Endometrial microvascular endothelial cells (primary cell): Measurements from ENCODE around the gene MT1M. TPM values are rescaled to one million over a fixed set of nuclear protein-coding genes. Genes with fewer than 3 reads are reported as not detected.
"Not testable (repeated sequence)": the region's sequence is repeated elsewhere in the genome, so short reads cannot be mapped to it uniquely, and the experiment has no call there.

ENCODE experiments used
- in situ Hi-C: cut with HindIII; loops from 2 replicates; pipeline ENCODE4 v1.10.0; 2017; ENCODE audit warnings: low sequenced_read_pairs, low pct_unique_long_range_greater_than_20kb; ENCODE audit errors: inconsistent ontology term
- total RNA-seq: library from RNA; depleted of rRNA; stranded (reverse); fragments of >200 nt; gene quantifications from one replicate; pipeline ENCODE4 v1.2.3, GENCODE V29; 2015; ENCODE audit errors: inconsistent ontology term

Gene MT1M
- 4.6 TPM for total RNA-seq

DNA sequence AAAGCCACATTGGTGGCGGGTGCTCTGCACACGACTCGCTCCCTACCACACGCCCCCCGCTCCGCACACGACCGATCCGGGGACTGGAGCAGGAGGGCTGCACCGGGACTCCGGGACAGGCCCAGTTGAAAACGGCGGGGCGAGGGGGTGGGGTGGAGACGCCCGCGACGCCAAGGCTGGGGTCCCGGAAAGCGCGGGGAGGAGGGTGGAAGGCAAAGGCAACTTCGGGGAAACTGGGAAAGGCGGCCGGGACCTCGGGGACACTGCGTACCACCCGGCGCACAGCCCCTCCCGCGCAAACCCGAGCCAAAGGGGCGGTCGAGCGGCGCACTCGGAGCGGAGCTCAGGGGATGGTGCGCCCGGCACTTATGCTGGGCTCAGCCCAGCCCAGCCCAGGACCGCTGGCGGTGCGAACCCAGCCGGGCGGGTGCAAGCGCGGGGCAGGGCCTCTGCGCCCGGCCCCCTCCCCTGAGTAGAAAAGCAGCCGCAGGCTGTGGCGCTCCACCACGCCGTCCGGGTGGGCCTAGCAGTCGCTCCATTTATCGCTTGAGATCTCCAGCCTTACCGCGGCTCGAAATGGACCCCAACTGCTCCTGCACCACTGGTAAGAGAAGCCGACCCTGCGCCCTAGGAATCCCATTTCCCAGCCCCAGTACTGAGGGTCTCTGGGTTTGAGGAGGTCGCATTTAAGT, at the start of gene MT1M:
MT1M (plus strand) TSS at position 504 of the 692 bp plus-strand sequence; CDS start at position 577, 73 bp downstream.
- in situ Hi-C loops = no loop called here

DNA sequence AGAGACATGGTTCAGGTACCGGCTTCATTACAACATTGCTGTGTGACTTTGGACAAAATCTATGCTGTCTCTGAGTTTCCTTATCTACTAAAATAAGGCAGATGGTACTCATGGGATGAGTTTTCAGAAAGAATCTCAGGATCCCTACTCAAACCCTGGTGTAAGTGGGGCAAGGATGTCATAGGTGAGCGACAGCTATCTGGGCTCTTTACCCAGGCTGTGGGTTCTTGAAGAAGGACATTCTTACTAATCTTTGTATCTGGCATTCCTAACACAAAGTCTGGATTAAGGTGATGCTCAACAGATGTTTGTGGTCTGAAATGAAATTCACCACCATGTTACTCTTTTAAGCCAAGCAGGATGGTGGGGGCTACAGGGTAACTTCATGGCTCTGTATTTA, 49.5 kb upstream of the MT1M start:
- in situ Hi-C loops = not testable (repeated sequence)

DNA sequence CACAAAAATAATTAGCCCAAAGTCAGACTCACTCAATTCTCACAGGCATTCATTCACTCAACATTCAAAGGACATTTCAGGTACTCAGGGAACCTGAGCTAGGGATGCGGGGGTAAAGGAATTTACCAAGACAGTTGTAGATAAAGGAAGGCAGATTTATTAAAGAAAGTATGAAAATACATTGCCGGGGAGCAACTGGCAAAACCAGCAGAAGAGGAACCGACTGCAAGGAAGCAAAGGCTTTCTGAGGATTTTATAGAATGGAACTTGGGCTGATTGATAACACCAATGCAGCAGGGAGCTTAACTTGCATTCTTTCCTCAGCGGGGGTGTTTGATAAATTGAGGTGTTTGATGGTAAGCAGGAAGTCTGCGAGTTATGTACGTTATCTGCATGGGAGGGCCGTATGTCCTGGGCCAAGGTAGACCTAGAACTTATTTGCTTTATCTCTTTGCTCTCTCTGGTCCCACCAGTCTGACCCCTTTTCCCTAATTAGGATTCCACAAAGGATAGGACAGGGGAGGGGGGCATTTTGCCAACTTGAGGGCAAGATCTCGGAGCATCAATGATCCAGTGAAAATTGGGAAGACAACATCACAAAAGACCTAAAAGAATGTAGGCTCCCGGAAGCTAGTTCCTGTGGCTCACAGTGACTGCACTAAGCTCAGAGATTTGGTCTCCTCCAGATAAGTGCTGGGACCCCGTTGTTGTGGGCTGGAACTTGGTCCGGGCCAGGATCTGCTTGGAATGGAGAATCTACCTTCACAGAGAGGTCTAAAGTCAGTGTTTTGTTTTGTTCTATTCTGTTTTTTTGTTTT, 48.9 kb upstream of the MT1M start:
- in situ Hi-C loops = no loop called here

DNA sequence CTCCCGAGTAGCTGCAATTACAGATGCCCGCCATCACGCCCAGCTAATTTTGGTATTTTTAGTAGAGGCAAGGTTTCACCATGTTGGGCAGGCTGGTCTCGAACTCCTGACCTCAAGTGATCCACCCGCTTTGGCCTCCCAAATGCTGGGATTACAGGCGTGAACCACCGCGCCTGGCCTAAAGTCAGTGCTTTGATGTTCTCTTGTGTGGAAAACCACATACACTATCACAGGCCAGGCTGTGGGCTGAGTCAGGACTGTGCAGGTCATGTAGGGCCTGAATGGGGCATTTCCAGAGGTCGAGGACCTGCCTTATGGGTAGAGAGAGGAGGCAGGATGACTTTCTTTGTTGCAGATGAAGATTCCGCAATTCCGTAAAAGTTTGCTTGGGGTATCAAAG, 48.2 kb upstream of the MT1M start:
- in situ Hi-C loops = no loop called here

DNA sequence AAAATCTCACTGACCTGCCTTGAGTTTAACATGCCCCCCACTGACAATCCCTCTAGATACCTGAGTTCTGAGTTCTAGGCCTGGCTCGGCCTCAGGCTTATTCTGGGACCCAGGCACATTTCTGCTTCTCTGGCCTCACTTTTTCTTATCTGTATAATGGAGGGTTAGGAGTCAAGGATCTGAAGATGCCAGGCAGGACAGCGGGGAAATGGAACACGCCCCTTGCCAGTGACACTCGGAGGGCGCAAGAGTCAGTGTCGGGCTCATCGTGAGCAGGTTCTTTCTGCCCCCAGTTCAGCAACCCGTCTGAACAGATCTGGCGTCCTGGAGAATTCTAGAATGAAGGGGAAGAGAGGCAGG, 43.7 kb upstream of the MT1M start:
- in situ Hi-C loops = no loop called here

DNA sequence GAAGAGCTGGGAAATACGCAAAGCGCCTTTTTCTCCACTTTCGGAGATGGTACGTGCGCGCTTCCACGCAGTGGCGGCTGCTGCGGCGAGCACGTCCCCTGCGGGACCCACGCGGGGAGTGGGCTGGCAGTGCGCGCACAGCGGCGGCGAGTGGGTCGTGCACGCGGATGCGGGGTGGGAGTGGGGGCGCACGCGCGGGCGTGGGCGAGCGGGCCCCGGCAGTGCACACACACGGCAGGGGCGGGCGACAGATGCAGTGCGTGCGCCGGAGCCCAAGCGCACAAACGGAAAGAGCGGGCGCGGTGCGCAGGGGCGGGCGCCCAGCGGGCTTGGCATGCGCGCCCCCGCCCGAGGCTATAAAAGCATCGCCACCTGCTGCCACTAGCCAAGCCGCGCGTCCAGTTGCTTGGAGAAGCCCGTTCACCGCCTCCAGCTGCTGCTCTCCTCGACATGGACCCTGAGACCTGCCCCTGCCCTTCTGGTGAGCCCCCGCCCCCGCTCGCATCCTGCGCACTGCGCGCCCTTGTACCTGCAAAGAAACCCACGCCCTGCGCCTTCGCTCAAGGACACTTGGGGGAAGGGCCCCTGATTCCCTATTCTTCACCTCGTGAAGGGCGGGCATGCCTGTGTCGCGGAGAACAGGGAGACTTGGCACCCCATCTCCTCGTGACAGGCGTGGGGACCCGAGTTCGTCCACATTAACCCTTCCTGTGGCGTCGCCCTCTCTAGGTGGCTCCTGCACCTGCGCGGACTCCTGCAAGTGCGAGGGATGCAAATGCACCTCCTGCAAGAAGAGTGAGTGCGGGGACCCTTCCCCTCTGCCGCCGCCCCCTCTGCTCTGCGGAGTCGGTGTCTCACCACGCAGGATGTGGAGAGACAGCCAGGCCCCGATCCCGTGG, 43.1 kb upstream of the MT1M start, which contains the start of gene MT3:
MT3 (plus strand) TSS at position 388 of the 899 bp plus-strand sequence; CDS start at position 451, 63 bp downstream.
- in situ Hi-C loops = no loop called here

DNA sequence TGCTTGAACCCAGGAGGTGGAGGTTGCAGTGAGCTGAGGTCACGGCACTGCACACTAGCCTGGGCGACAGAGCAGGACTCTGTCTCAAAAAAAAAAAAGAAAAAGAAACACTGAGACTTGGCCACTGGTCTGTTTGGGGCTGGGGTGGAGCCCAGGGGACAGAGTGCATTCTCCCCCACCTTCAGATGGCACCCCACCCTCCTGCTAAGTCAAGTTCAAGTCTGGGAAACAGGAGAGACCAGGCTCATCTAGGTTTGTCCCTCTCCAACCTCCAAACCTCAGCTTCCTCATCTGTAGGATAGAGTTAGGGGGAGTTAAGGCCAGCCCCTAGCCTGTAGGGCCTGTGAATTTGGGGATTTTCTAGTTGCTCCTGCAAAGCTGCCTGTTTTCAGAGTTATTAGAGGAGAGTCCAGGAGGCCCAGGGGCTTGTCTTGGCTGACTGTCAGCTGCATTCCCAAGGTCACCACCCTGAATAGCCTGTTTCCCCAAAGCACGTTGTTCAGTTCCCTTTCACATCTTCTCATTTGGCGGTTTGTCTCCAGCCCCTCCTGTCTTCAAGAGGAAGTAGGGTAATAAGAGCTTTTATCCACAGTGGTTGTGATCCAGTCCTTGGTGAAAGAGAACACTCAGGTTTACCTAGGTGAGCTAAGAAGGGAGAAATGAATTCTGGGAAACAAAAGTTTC, 40.9 kb upstream of the MT1M start:
- in situ Hi-C loops = no loop called here

DNA sequence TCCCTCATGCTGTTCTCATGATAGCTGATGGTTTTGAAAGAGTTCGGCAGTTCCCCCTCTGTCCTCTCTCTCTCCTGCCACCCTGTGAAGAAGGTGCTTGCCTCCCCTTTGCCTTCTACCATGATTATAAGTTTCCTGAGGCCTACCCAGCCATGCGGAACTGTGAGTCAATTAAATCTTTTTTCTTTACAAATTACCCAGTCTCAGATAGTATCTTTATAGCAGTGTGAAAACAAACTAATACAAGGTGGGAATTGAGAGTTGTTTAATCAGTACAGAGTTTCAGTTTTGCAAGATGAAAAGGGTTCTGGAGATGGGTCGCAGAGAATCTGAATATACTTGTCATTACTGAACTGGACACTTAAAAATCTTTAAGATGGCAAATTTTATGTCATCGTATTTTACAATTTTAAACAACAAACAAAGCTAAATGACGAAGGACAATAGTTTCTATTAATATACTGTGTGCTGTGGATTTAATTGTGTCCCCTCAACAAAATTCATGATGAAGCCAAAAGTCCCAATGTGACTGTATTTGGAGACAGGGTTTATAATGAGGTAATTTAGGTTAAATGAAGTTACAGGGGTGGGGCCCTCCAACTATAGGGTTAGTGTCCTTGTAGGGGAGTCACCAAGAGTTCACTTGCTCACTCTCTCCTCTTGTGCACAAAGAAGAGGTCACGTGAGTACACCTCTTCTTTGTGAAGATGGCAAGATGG, 38.7 kb upstream of the MT1M start:
- in situ Hi-C loops = no loop called here

DNA sequence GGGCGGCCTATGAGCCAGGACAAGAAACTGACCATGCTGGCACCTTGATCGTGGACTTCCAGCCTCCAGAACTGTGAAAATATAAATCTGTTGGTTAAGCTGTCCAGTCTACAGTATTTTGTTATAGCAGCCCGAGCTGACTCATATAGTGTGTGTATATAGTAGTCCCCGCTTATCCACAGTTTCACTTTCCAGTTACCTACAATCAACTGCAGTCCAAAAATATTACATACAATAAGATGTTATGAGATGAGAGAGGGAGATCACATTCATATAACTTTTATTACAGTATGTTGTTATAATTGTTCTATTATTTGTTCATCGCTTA, 38.2 kb upstream of the MT1M start:
- in situ Hi-C loops = no loop called here

DNA sequence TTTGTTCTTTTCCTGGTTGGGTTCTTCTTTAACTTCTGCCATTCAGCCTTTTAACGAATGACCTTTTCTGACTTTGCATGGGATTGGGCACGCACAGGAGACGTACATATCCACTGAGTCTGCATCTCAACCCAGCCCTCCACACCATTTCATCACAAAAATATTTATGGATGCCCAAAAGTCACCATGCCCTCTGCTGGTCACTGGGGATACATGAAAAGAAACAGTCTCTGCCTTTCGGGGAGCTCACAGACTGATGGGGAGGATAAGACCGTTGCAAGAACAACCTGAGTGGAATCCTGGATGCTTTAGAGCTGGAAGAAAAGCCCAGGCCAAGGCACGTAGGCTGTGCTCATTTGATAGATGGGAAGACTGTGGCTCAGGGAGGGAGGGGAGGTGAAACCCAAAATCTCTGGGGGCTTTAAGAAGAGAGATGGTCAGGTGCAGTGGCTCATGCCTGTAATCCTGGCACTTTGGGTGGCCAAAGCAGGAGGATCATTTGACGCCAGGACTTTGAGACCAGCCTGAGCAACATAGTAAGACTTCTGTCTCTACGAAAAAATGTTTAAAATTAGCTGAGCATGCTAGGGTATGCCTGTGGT, 32.0 kb upstream of the MT1M start:
- in situ Hi-C loops = no loop called here

DNA sequence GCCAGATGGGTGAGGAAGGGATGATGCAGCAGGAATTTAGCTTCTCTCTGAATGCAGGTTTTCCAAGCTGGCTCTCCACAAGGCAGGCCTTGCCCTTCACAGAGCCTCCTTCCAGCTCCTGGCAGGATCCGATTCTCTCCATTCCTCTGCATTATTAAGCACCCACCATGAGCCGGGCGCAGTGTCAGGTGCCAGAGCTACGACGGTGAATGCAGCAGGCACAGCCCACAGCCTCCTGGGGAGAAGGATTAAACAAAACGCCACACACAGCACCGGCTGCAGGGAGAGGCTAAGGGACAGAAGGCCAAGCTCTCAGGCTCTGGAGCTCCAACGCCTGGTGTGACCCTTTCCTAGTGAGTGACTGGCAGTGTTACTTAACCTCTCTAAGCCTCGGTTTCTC, 31.1 kb upstream of the MT1M start:
- in situ Hi-C loops = no loop called here

DNA sequence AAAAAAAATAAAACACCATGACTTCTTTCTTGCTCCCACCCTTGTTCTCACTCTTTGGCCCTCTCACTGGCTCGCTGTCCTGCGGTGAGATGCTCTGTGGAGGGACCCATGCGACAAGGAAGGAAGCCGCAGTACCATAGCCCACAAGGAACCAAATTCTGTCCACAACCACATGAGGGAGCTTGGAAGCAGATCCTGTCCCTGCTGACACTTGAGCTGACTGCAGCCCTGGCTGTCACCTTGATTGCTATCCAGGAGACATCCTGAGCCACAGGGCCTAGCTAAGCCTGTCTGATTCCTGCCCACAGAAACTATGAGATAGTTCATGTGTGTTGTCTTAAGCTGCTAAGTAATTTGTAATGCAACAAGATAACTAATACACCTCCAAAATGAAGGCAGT, 28.9 kb upstream of the MT1M start:
- in situ Hi-C loops = no loop called here

DNA sequence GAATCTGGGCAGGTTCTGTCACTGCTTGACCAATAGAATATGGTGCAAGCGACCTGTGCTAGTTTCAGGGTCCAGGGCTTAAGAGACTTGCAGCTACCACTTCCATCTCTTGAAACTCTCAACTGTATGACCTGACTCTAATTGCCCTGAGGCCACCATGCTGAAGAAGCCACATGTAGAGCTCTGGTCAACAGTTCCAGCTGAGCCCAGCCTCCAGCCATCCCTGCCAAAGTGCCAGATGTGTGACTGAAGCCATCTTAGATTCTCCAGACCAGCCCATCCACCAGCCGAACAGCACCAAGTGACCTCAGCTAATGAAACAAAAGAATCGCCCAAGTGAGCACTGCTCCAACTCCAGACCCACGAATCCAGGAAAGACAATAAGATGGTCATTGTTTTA, 27.5 kb upstream of the MT1M start:
- in situ Hi-C loops = no loop called here

DNA sequence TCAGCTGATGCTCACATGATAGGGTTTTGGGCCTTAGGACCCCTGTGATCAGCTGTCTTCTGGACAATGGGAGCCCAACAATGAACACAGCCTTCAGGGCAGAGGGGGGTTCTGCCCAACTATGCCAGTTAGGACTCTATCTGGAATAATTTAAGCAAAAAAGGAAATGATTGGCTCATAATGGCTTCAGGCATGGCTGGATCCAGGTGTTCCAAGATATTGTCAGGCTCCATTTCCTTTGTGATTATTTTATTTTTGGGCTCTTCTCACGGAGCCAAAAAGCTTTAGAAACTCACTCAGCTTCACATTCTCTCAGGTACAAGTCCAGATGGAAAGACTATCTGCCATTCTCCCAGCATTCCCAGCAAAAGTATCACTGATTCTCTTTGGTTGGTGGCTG, 27.0 kb upstream of the MT1M start:
- in situ Hi-C loops = no loop called here

DNA sequence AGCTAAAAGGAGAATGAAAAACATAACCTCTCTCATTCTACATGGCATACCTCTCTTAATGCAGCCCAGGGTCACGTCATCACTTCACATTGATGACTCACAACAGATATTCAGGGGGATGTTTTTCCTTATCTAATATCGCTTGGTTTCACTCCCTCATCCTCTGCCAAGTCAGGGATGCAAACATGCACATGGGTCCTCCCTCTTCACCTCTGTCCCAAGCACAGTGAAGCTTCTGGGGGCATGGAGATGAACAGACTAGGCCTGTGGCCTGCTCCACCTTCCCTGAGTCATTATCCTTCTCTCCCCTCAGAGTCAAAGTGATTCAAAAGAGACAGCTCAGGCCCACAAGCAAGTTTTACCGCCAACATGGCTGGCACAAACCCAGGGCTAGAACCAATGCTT, 26.4 kb upstream of the MT1M start:
- in situ Hi-C loops = no loop called here

DNA sequence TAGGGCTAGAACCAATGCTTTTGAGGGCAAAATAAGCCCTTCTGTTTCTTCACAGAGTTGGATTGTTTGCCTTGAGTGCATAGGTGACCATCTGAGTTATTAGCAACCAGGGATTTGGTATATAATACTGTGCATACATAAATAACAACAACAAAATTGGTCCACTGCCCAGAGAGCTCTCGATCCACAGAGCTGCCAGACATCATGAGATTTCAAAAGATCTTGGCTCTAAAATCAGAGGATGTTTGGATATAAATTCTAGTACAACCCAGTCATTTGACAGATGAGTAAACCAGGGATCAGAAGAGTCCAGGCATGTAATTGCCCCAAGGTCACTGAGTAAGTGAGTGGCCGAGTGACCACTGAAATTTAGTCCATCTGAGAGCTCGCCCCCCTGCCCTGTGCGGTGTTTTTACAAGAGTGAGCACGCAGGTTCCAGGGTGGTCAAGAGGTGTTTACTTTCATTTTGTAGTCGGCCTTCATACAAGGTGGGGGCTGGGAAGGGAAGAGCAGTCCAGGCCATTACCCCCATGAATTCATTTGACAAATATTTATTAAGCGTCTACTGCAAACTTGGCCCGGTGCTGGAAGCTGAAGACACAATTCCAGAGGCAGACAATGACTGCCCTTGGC, 25.9 kb upstream of the MT1M start:
- in situ Hi-C loops = no loop called here

DNA sequence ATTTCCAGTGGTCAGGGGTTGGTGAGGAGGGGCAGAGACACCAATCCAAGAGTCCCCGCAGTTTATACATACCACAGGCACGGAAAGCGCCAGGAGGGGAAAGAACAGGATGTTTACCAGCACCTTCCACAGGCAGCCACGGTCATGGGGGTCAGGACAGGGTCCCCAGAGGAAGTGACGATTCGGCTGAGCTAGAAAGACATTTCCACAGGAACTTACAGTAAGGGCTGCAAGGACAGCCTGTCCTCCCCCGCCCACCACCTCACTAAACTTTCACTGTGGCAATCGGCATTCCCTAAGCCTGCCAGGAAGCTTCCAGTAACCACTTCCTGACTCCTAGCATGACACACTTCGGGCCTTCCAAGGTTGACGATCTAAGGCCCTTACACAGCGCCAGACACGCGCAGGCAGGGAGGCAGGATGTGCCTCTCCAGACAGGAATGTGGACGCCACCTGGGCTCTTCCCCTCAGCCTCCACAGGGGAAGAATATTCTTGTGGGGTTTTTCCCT, 25.3 kb upstream of the MT1M start:
- in situ Hi-C loops = no loop called here
